NCI-H2029 treated with DMSO at 0.1 percent for 48 hours (cell line): ENCODE results near the gene ZFR2.
A peak's percentile ranks its signal among the peaks of the same experiment; 100 is the strongest.
"Not testable (repeated sequence)": the region's sequence is repeated elsewhere in the genome, so short reads cannot be mapped to it uniquely, and the experiment has no call there.

Experiments
- DNase-seq: peaks from one replicate; lab custom pipeline; 2025; lab: John Stamatoyannopoulos, UW

The ZFR2 gene

DNA sequence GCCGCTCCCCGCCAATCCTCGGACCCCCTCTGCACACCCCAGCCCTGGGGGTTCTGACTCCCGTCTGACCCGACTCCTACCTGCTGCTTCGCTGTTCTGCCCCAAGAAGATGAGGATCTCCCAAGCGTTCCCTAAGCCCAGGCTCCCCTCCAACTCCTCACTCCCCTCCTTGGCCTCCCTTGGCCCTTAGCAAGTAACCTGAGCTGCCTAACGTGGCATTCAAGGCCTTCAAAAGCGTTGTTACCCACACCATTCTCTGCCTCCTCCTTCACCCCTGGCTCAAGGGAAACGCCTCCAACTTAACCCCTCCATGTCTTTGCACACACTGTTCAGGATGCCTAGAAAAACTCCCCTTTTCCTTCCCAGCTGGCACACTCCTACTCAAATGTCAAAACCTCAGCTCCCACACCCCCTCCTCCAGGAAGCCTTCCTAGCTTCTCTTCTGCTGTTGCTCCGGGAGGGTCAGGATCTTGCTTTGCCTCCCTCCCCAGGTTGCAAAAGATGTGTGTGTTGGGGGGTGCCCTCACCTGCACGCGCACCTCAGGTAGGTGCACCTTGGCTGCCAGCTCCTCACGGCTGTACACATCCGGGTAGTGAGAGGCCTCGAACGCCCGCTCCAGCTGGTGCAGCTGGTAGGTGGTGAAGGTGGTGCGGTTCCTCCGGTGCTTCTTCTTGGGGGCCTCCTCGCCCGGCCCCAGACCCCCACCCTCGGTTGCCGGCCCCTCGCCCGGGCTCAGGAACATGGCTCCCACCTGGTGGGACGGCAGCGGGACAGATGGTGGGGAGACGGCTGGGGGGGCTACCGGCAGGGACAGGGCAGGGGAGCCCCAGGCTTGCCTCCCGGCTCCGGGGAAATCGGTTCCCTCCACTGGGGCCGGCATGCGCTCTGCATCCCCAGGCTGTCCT is 97.6 kb downstream of the ZFR2 start:
- no peak for DNase-seq

DNA sequence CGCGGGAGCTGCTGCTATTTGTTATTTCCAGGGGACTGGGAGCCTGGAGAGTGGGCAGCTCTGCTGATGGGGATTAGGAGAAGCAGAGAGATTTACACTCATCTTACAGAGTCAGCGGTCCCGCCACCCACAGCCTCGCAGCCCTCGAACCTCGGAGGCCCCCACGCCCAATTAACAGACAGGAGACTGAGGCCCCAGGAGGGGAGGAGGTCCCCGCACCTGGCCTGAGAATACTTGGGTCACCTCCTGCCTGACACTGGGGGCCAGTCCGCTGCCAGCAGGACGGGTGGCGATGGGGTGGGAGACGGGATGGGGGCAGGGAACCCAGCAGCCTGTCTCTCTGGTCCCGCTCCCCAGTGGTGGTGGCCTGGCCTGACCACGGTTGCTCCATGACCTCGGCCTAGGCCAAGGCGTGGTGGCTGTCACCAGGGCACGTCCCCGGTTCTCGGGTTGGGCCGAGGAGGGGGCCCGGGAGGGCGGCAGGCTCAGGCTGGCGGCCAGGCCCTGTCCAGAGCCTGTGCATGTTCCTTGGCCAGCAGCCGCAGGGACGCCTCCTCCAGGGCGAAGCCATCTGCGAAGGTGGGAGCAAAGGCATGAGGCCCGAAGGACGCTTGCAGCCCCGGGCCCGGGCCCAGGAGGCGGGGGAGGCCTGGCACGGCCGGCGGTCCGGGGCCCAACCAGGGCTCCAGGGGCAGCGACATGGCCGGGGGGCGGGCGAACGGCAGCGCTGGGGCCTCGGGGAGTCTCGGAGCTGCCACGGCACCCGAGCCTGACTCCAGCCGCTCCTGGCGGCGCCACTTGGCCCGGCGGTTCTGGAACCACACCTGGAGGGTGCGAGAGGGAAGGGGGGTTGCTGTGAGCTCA is 98.5 kb downstream of the ZFR2 start:
- DNase-seq, result no peak

DNA sequence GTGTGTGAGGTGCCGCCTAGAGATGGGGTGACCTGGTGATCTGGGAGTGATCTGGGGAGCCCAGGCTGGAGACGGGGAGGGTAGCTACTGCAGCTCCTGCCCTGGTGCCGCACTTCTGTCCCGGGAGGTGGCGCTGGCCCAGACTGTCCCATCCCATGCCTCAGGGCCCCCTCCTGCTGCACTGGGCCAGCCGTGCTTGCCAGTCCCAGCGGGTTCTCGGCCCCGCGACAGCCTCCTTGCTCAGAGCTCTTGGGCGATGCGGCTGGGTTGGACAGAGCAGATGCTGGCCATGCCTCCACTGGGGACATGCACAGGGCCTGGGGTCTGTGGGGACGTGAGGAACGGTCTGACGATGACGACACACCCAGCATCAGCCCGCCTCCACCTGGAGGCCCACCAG is 99.3 kb downstream of the ZFR2 start:
- DNase-seq, result no peak

DNA sequence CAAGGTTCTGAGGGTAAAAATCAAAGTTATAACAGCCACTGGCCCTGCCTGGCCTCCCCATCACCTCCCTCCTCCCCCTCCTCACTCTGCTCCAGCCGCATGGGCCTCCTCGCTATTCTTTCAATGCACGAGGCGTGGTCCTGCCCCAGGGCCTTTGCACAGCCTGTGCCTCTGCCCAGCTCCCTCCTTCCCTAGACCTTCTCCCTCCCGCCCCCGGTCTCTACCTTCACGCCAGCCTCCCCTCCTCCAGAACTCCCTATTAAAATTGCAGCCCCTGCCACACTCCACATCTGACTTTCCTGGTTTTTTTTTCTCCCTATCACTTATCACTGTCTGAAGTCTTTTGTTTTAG is 100.1 kb downstream of the ZFR2 start:
- DNase-seq, result no peak

DNA sequence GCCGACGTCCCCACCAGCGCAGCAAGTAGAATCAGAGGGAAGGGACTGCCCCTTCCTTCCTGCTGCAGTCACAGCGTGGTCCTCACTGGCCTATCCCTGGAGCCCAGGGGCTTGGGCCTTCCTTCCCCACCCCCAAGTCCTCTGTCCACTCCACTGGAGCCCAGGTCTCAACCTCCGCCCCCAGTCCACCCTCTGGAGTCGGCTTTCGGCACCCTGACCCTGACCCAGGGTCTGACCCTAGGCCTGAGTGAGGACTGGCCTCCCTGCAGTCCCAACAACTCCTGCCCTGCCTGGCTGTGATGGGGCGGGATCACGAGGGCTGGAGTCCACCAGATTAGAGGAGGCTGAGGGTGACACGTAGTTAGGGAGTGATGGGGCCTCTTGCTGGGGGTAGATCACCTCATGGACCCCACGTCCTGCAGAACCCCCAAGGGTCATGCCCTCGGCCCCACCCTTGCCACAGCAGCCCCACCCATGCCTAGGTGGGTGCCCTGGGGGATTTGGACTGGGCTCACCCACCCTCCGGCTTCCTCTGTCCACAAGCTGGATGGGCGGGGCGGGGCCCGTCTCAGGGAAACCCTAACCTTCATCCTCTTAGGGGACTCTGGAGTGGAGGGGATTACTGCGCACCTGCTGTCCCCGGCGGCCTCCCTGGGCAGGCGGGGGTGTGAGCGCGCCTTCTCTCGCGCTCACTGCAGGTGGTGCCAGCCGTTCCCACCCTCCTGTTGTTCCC is 100.7 kb downstream of the ZFR2 start:
- DNase-seq, result no peak

DNA sequence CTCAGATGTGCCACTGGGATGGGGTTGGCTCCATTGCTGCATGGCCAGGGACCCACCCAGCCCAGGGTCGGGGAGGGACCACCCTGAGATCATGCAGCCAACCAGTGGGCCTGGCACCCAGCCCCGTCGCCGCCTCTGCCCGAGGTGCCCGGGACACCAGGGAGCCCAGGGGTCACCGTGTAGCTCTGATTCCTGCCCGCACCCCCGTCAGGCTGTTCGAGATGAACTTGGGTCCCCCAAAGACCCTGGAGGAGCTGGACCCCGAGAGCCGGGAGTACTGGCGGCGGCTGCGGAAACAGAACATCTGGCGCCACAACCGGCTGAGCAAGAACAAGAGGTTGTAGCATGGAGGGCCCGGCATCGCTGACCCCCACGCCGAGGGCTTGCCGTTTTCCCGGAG is 101.8 kb downstream of the ZFR2 start:
- DNase-seq, result no peak

DNA sequence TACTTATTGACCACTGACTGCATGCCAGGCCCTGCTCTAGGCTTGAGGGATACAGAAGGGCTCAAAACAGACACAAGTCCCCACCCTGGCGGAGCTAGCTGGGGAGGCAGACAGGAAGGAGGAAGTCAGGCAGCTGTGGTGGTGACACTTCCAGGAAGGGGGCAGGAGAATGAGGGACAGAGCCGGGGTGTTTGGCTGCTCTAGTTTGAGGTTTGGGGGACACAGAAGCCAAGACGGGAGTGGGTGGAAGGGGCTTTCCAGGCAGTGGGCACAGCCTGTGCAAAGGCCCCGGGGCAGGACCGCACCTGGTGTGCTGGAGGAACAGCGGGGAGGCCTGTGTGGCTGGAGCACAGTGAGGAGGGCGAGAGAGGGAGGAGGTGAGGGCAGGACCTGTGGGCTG is 102.3 kb downstream of the ZFR2 start:
- DNase-seq, result no peak

DNA sequence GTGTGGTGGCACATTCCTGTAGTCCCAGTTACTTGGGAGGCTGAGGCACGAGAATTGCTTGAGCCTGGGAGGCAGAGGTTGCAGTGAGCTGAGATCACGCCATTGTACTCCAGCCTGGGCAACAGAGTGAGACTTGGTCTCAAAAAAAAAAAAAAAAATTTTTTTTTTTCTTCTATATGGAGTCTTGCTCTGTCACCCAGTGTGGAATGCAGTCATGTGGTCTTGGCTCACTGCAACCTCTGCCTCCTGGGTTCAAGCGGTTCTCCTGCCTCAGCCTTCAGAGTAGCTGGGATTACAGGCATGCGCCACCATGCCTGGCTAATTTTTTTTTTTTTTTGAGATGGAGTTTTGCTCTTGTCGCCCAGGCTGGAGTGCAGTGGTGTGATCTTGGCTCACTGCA is 103.1 kb downstream of the ZFR2 start:
- DNase-seq, result not testable (repeated sequence)

DNA sequence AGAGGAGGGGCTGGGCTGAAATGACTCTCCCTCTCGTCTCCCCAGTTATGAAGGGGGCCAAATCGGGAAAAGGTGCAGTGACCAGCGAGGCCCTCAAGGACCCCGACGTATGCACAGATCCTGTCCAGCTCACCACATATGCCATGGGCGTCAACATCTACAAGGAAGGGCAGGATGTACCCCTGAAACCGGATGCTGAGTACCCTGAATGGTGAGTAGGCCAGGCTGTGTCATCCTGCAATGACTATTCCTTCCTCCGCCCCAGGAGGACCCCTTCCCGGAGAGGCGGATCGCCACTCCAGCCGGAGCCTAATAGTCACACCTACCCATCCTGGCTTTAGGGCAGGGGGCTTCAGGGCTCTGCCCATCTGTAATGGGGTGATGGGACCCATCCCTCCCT is 103.7 kb downstream of the ZFR2 start:
- no peak for DNase-seq

DNA sequence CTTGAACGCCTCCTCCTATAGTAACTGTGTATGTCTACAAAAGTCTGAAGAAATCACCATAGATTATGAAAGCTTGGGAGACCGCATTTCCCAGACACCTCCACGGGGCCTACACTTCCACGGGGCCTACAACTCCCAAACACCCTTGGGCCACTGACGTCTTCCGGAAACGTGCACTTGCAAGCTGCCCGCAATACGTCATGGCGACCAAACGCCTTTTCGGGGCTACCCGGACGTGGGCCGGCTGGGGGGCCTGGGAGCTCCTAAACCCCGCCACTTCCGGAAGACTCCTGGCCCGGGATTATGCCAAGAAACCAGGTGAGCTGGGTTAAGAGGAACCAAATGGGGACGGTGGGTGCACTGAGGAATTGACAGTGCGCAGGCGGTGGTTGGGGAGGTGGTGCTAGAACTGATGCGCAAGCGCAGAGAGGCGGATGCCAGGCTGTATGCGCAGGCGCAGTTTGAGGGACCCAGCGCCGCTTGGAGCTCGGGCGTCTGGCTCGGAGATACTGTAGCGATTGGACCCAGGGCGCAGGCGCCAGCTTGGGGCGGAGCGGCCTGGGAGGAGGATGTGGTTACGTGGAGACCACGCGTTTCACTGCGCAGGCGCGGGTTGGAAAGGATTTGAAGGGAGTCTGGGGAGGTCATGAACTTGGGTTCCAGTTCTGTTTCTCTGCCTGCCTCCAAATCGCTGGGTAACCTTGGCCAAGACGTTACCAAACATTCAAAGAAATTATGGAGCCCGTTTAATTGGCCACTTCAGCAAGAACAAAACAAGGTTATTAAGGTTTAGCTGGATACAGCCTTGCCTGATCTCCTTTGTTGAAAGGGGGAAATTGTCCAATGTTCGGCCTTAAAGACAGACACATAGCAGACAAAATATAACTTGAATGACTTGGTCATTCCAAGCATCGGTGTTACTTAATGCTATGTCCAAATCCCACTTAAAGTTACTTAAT is 106.1 kb downstream of the ZFR2 start, which contains the start of gene MRPL54:
Gene MRPL54 (plus strand): TSS at position 182 of the 959 bp plus-strand sequence. CDS start 19 bp downstream, at position 201.
- DNase-seq, result peak; percentile 98

DNA sequence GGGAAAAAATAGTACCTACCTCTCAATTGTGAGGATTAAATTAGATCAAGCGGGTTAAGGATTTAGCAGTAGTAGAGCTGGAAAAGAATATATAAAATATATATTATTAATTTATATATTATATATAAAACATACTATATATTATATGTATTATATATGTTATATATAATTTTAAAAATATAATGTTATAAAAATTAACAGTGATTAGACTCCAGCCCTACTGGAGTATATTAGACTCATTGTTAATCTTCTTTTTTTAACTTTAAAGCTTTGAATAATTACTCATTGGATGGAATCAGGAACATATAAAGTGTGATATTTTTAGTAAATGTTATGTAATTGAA is 106.7 kb downstream of the ZFR2 start:
- no peak for DNase-seq

DNA sequence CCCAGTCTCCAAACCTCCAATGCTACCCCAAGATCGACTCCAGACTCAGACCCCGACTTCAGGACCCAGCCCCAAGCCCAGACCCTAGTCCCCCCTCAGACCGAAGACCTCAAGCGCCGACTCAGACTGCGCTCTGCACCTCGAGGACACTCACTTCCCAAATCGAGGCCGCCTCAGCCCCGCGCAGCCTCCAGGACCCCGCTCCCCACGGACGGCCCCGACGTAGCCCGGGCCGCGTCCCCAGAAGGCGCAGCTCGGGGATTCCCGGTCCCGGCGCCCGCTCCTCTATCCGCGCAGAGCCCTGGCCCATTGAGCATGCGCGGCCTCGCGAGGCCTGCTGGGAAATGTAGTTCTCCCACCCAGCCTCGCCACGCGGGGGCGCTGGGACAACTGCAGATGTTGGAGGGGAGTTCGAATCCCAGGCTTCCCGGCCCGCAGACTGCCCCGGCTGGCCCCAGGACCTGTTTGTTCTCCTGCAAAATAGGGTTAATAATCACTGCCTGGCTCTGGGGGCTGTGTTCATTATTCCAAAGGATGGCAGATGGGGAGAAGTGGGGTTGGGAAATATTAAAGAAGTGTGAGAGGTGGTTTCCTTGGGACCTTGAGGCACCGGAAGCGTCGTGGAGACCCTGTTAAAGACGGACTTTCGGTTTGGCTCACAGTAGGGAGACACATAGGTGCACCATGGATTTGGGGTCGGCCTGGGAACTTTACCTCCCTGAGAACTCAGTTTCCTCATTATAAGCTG is 107.3 kb downstream of the ZFR2 start, which contains the start of gene APBA3:
Gene APBA3 (minus strand): TSS at position 311 of the 748 bp plus-strand sequence. CDS start 1,428 bp downstream, outside the sequence.
- DNase-seq, result peak; percentile 76

DNA sequence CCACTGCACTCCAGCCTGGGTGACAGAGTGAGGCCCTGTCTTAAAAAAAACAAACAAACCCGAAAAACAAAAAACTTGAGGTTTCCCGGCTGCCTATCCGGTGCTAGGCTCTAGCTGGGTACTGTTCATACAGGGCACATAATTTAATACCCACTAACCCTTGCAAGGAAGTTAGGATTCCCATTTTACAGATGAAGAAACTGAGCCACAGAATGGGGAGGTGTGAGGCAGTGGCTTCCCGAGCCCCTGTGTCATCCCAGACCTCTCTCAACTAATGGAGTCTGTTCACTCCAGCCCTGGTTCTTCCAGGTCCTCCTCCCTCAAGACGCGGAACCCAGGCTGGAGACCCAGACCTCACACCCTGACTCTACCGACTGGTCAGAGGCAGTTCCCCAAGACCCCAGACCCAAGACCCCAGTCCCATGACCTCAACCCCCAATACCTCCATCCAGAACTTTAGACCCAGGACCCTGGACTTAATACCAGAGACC is 107.9 kb downstream of the ZFR2 start:
- DNase-seq, result no peak

DNA sequence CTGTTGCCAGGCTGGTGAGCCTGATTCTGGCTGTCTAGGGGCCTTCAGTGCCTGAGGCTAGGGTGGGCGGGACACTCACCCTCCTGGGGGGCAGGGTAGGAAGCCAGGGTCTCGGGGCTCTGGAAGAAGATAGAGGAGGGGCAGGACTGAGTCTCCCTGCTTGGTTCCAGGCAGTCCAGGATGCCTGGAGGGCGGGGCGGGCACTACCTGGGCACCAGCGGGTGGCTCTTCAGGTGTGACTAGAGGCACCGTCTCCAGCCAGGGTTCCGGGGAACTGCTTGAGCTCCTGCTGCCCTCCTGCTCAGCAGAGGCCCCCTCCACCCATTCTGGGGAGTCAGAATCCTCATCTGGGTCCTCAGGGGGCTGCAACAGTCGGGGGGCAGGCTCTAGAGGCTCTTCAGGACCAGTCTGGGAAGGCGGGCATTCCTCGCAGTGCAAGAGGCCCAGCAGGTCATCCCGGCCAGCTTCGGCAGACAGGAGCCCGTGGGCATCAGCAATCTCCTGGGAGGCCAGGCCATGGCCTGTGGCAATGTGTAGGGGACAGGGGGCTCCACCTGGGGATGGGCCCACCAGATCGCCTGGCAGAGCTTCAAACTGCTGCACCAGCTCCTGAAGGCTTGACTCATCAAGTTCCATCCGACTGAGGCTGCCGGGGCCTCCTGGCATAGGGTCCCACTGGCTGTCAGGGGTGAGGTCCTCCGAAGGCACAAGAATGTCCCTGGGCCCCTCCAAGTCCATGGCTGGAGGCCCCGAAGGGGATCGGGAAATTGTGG is 109.2 kb downstream of the ZFR2 start:
- DNase-seq, result no peak

DNA sequence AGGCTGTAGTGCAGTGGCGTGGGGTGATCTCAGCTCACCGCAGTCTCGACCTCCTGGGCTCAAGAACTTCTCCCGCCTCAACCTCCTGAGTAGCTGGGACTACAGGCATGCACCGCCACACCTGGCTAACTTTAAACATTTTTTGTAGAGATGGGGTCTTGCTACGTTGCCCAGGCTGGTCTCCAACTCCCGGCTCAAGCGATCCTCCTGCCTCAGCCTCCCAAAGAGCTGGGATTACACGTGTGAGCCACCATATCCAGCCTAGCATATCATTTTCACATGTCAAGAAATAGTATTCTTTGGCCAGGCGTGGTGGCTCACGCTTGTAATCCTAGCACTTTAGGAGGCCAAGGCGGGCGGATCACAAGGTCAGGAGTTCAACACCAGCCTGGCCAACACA is 110.5 kb downstream of the ZFR2 start:
- not testable (repeated sequence) for DNase-seq

DNA sequence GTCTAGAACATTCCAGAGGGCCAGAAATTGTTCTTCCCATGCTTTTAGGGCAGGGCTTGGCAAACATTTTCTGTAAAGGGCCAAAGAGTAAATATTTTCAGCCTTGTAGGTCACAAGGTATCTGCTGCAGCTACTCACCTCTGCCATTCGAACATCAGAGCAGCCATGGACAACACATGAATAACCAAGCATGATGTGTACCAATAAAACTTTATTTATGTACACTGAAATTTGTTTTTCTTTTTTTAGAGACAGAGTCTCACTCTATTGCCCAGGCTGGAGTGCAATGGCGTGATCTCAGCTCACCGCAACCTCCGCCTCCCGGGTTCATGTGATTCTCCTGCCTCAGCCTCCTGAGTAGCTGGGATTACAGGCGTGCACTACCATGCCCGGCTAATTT is 111.1 kb downstream of the ZFR2 start:
- DNase-seq, result not testable (repeated sequence)
